GM12875 (cell line): Measurements from ENCODE around the gene ACTA1.

Experiments
- H3K4me3 ChIP-seq: one replicate; pipeline ENCODE4 v1.5.1; 2011; ENCODE audit warnings: low read depth, low read length, control low read depth
- TF ChIP-seq, protein P1 (sequence below): IDR thresholded peaks from 2 replicates; pipeline ENCODE4 v1.5.1; 2011; ENCODE audit warnings: low read depth, mild to moderate bottlenecking, control low read depth, inconsistent platforms, low read length, moderate library complexity, borderline replicate concordance; ENCODE audit not compliant: insufficient read depth

Gene ACTA1

DNA sequence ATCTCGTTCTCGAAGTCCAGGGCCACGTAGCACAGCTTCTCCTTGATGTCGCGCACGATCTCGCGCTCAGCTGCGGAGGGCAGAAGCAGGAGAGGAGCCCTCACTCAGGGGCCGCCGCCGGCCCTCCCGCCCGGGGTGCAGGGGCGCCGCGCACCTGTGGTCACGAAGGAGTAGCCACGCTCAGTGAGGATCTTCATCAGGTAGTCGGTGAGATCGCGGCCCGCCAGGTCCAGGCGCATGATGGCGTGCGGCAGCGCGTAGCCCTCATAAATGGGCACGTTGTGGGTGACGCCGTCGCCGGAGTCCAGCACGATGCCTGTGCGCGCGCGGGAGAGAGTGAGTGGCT is 1.8 kb downstream of the ACTA1 start:
- TF ChIP-seq, protein P1, sequence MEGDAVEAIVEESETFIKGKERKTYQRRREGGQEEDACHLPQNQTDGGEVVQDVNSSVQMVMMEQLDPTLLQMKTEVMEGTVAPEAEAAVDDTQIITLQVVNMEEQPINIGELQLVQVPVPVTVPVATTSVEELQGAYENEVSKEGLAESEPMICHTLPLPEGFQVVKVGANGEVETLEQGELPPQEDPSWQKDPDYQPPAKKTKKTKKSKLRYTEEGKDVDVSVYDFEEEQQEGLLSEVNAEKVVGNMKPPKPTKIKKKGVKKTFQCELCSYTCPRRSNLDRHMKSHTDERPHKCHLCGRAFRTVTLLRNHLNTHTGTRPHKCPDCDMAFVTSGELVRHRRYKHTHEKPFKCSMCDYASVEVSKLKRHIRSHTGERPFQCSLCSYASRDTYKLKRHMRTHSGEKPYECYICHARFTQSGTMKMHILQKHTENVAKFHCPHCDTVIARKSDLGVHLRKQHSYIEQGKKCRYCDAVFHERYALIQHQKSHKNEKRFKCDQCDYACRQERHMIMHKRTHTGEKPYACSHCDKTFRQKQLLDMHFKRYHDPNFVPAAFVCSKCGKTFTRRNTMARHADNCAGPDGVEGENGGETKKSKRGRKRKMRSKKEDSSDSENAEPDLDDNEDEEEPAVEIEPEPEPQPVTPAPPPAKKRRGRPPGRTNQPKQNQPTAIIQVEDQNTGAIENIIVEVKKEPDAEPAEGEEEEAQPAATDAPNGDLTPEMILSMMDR = no peak
- no peak overlapping the region for H3K4me3 ChIP-seq

DNA sequence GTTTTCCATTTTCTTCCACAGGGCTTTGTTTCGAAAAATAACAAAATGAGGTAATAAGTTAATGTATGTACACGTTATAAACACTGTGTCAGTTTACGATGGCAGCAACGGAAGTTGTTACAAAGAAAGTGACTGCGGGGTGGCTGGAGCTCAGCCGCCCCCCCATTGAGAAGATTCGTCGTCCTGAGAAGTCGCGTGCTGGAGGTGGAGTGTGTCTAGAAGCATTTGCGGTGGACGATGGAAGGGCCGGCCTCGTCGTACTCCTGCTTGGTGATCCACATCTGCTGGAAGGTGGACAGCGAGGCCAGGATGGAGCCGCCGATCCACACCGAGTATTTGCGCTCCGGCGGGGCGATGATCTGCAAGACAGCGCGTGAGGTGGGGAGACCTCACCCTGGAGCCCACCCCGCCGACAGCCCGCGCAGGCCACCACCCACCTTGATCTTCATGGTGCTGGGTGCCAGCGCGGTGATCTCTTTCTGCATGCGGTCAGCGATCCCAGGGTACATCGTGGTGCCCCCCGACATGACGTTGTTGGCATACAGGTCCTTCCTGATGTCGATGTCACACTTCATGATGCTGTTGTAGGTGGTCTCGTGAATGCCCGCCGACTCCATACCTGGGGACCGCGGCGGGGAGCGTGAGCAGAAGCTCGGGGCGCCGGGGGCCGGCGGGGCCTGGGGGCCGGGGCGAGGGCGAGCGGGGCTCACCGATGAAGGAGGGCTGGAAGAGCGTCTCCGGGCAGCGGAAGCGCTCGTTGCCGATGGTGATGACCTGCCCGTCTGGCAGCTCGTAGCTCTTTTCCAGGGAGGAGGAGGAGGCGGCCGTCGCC is 2.4 kb downstream of the ACTA1 start:
- TF ChIP-seq, protein P1 = no peak
- no peak overlapping the region for H3K4me3 ChIP-seq

DNA sequence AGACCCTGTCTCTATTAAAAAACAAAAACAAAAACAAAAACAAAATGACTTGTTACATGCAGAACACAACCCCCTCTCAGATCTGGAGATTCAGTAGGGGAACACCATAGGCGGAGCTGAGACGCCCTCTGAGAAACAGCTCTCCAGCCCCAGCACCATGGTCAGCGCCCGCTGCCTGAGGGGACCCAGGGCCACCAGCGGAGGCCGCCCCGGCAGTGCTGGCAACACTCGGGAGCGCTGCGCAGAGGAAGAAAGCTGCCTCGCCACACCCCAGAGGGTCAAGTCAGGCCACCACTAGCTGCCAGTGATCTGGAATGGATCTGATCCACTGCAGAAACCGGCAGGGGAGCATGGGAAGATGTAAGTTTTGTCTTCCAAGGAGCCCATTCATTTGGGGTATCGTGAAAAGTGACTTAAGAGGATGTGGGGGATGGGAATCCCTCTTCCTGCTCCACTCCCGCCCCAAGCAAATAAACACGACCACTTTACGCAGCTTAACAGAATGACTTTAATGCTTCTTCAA is 3.1 kb downstream of the ACTA1 start:
- H3K4me3 ChIP-seq = no peak overlapping the region
- TF ChIP-seq, protein P1 = no peak

DNA sequence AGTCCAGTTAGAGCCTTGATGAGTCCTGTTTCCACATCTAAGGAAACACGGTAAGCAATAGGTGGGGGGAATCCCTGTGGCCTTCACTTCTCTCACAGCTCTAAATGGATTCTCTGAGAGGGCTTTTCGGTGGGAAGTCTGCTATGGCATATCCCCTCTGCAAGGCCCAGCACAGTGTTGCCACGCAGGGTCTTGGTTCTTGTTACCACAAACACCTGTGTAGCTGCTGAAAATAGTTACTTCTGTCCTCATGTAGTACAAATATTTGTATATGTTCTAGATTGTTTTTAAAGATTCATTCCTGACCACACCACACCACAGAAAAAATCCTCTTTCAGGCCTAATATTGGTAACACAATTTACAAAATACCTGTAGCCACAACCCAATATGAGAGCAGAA is 5.6 kb downstream of the ACTA1 start:
- H3K4me3 ChIP-seq = no peak overlapping the region
- TF ChIP-seq, protein P1 = no peak

DNA sequence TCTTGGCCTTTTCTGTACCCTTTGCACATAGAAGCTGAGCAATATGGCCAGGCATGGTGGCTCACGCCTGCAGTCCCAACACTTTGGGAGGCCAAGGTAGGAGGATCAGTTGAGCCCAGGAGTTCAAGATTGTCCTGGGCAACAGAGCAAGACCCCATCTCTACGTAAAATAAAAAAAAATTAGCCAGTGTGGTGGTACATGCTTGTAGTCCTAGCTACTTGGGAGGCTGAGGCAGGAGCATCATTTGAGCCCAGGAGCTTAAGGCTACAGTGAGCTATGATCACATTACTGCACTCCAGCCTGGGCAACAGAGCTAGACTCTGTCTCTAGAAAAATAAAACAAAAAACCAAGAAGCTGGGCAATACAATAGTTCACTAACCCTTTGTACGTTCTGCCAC is 6.3 kb downstream of the ACTA1 start:
- TF ChIP-seq, protein P1 = no peak
- no peak overlapping the region for H3K4me3 ChIP-seq

DNA sequence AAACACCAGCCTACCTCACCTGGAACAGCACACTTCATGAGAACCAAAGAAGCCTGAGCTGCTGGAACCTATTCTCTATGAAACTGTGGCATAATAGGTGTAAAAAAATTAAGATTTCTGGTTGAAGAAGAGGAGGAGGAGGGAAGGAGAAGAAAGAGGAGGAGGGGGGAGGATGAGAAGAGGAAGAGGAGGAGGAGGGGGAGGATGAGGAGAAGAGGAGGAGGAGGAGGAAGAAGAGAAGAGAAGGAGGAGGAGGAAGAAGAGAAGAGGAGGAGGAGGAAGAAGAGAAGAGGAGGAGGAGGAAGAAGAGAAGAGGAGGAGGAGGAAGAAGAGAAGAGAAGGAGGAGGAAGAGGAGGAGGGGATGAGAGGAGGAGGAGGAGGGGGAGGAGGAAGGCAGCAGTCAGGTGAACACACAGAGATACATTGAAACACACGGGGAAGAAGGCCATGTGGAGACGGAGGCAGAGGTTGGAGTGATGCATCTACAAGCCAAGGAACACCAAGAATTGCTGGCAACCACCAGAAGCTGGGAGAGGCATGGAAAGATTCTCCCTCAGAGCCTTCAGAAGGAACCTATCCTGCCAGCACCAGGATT is 8.2 kb downstream of the ACTA1 start:
- TF ChIP-seq, protein P1 = no peak
- no peak overlapping the region for H3K4me3 ChIP-seq

DNA sequence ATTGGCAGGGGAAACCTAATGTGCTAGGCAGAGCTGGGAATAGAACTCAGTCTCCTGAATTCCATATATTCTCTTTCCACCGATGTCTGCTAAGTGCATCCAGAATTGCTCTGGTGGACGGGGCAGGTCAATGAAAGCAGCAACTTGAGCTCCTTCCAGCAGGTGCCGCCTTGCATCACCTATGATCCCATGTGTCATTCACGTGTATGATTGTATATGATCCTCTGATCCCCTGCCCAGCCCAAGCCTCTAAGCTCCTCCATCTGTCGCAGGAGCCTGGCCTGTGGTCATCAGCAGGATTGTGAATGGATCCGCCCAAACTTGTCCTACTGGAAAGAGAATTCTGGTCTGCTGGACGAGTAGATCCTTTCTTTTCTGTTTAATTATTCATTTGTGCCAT is 13.1 kb downstream of the ACTA1 start:
- no peak overlapping the region for H3K4me3 ChIP-seq
- TF ChIP-seq, protein P1 = peak; percentile 21; the same call in 1 of the 2 replicates
